ENCODE data around the gene CADPS2. TPM values are rescaled to one million over a fixed set of nuclear protein-coding genes. Genes with fewer than 3 reads are reported as not detected.

CADPS2 gene
- total and polyA plus RNA-seq, 2 of the 8 experiments (the other 6 are each of a cell fraction or from before 2014, with no cell fraction given), result 8.9 to 22.3 TPM

- TF ChIP-seq RNF2 (IDR thresholded peaks at IDR 0.05; ENCODE audit: borderline replicate concordance, low read depth, low read length, missing control alignments, poor library complexity, severe bottlenecking) (no peak), CBX8 (IDR thresholded peaks at IDR 0.05; ENCODE audit: borderline replicate concordance, low read depth, low read length) (no peak), BRCA1 (IDR thresholded peaks at IDR 0.05; ENCODE audit: low read depth, low read length) (no peak), HDAC6 (IDR thresholded peaks at IDR 0.05; ENCODE audit: low read depth, low read length) (no peak), TAF7 (optimal IDR thresholded peaks at IDR 0.05; ENCODE audit: borderline replicate concordance, low read depth, low read length) (no peak), KDM4A (IDR thresholded peaks at IDR 0.05; ENCODE audit: low read depth, low read length, severe bottlenecking) (no peak), JUN (IDR thresholded peaks at IDR 0.05; ENCODE audit: low read depth, low read length) (no peak), MAFK (IDR thresholded peaks at IDR 0.05; ENCODE audit: low read depth, low read length) (no peak), E2F6 (IDR thresholded peaks at IDR 0.05) (no peak), NRF1 (IDR thresholded peaks at IDR 0.05; ENCODE audit: low read depth, low read length) (no peak), GABPA (IDR thresholded peaks at IDR 0.05; ENCODE audit: borderline replicate concordance, insufficient read depth, low read length) (no peak), FOSL1 (IDR thresholded peaks at IDR 0.05; ENCODE audit: insufficient read depth, low read depth, low read length) (no peak), ATF3 (IDR thresholded peaks at IDR 0.05; ENCODE audit: insufficient read depth, low read depth, low read length) (no peak), CHD2 (IDR thresholded peaks at IDR 0.05; ENCODE audit: low read length) (no peak), POLR2AphosphoS5 (IDR thresholded peaks at IDR 0.05; ENCODE audit: low read depth, low read length) (no peak), BACH1 (IDR thresholded peaks at IDR 0.05; ENCODE audit: low read length) (no peak), SIRT6 (IDR thresholded peaks at IDR 0.05; ENCODE audit: low read length) (no peak), SIN3A (conservative IDR thresholded peaks at IDR 0.05 in 1 of 2, IDR thresholded peaks at IDR 0.05 in 1 of 2; ENCODE audit: low read depth in 1 of 2, low read length in 2 of 2) (no peak), POU5F1 (IDR thresholded peaks at IDR 0.05; ENCODE audit: low read depth, low read length) (peak; percentile 64; the same call in 1 of the 2 replicates), CEBPB (IDR thresholded peaks at IDR 0.05; ENCODE audit: low read depth, low read length) (no peak), SP4 (IDR thresholded peaks at IDR 0.05; ENCODE audit: low read length) (no peak), BCL11A (IDR thresholded peaks at IDR 0.05; ENCODE audit: low read depth in 2 of 2, low read length in 2 of 2) (peak; percentile 23 to 86), PHF8 (conservative IDR thresholded peaks at IDR 0.05; ENCODE audit: low read depth, low read length) (no peak)
Observed at GRCh38 chr7:122442929-122443328, 443.3 kb downstream of the CADPS2 start (continued).

Measured in H1 (cell line).